CD1c-positive myeloid dendritic cell (primary cell): ENCODE results near the gene SETD6.
"Not testable (repeated sequence)": the region's sequence is repeated elsewhere in the genome, so short reads cannot be mapped to it uniquely, and the experiment has no call there.

Source experiments
- DNase-seq: peaks from one replicate; pipeline ENCODE4 v3.0.0-alpha.2; 2016; ENCODE audit errors: extremely low spot score

Gene SETD6

GRCh38 chr16:58515125-58515870 is at the start of gene SETD6:
SETD6 (plus strand) TSS chr16:58515517; CDS start chr16:58515538, 21 bp downstream.
- peak; percentile 91 for DNase-seq

- DNase-seq: no peak
These were observed 49.5 kb upstream of the SETD6 start for GRCh38 chr16:58465817-58466216.

GRCh38 chr16:58466396-58466795 is 48.9 kb upstream of the SETD6 start:
- DNase-seq: no peak

- no peak for DNase-seq
These were observed 47.4 kb upstream of the SETD6 start for GRCh38 chr16:58467905-58468304.

- no peak for DNase-seq
These were observed 43.9 kb upstream of the SETD6 start for GRCh38 chr16:58471209-58471975.

GRCh38 chr16:58472266-58472665 is 43.1 kb upstream of the SETD6 start:
- DNase-seq: no peak

GRCh38 chr16:58472827-58473226 is 42.5 kb upstream of the SETD6 start:
- no peak for DNase-seq

GRCh38 chr16:58474296-58474695 is 41.0 kb upstream of the SETD6 start:
- no peak for DNase-seq

- no peak for DNase-seq
These were observed 40.2 kb upstream of the SETD6 start for GRCh38 chr16:58475091-58475619.

GRCh38 chr16:58476791-58477190 is 38.5 kb upstream of the SETD6 start:
- no peak for DNase-seq

- DNase-seq: no peak
These were observed 36.9 kb upstream of the SETD6 start for GRCh38 chr16:58478427-58478826.

- DNase-seq: no peak
These were observed 34.0 kb upstream of the SETD6 start for GRCh38 chr16:58481226-58481869.

- DNase-seq: no peak
These were observed 33.4 kb upstream of the SETD6 start for GRCh38 chr16:58481931-58482330.

- DNase-seq: no peak
These were observed 30.0 kb upstream of the SETD6 start for GRCh38 chr16:58485184-58485887.

- peak; percentile 83 for DNase-seq
These were observed 27.6 kb upstream of the SETD6 start for GRCh38 chr16:58487566-58488351.

GRCh38 chr16:58488531-58488930 is 26.8 kb upstream of the SETD6 start:
- no peak for DNase-seq

- no peak for DNase-seq
These were observed 25.3 kb upstream of the SETD6 start for GRCh38 chr16:58490065-58490464.

- not testable (repeated sequence) for DNase-seq
These were observed 24.8 kb upstream of the SETD6 start for GRCh38 chr16:58490539-58490938.

- no peak for DNase-seq
These were observed 23.3 kb upstream of the SETD6 start for GRCh38 chr16:58492066-58492465.

- no peak for DNase-seq
These were observed 22.6 kb upstream of the SETD6 start for GRCh38 chr16:58492735-58493134.
